ENCODE results near the gene CCIN.
"Not testable (repeated sequence)": the region's sequence is repeated elsewhere in the genome, so short reads cannot be mapped to it uniquely, and the experiment has no call there.

The CCIN gene

GRCh38 chr9:36158917-36159316 lies 10.3 kb upstream of the CCIN start:
- no peaks in the 10 kb centered on the region for H3K27me3 ChIP-seq (ENCODE audit: control insufficient read depth, insufficient read depth, low read length)
- no peak for DNase-seq (ENCODE audit: low read depth, low spot score)
- H3K4me3 ChIP-seq (ENCODE audit: low read length), result no peak overlapping the region
- H3K27ac ChIP-seq (ENCODE audit: low read length), result no peak overlapping the region
- WGBS (ENCODE audit: insufficient coverage, insufficient read length), result no CpG with 5 or more reads among the region's 7 CpGs
- H3K36me3 ChIP-seq (ENCODE audit: control insufficient read depth, insufficient read depth, low read length), result no peaks in the 10 kb centered on the region
- peaks cover 7% of the 10 kb centered on the region for H3K4me1 ChIP-seq (ENCODE audit: control insufficient read depth, insufficient read depth, low read length)
- no peaks in the 10 kb centered on the region; the same call in 1 of the 2 replicates for H3K9me3 ChIP-seq (ENCODE audit: control insufficient read depth, insufficient read depth, low read length)

GRCh38 chr9:36159509-36159908 lies 9.7 kb upstream of the CCIN start:
- not testable (repeated sequence) for H3K36me3 ChIP-seq (ENCODE audit: control insufficient read depth, insufficient read depth, low read length); H3K27me3 ChIP-seq (ENCODE audit: control insufficient read depth, insufficient read depth, low read length); H3K9me3 ChIP-seq (ENCODE audit: control insufficient read depth, insufficient read depth, low read length); H3K4me1 ChIP-seq (ENCODE audit: control insufficient read depth, insufficient read depth, low read length); H3K4me3 ChIP-seq (ENCODE audit: low read length); DNase-seq (ENCODE audit: low read depth, low spot score); H3K27ac ChIP-seq (ENCODE audit: low read length)
- WGBS (ENCODE audit: insufficient coverage, insufficient read length), result no CpG with 5 or more reads among the region's 4 CpGs

- not testable (repeated sequence) for H3K9me3 ChIP-seq (ENCODE audit: control insufficient read depth, insufficient read depth, low read length); H3K27me3 ChIP-seq (ENCODE audit: control insufficient read depth, insufficient read depth, low read length); H3K4me3 ChIP-seq (ENCODE audit: low read length); DNase-seq (ENCODE audit: low read depth, low spot score); H3K27ac ChIP-seq (ENCODE audit: low read length); H3K36me3 ChIP-seq (ENCODE audit: control insufficient read depth, insufficient read depth, low read length)
- WGBS (ENCODE audit: insufficient coverage, insufficient read length), result no CpG with 5 or more reads among the region's 11 CpGs
- peaks cover 10% of the 10 kb centered on the region for H3K4me1 ChIP-seq (ENCODE audit: control insufficient read depth, insufficient read depth, low read length)
Observed at GRCh38 chr9:36160126-36160525, 9.1 kb upstream of the CCIN start.

GRCh38 chr9:36161187-36161586 lies 8.0 kb upstream of the CCIN start:
- no peaks in the 10 kb centered on the region for H3K27me3 ChIP-seq (ENCODE audit: control insufficient read depth, insufficient read depth, low read length)
- H3K27ac ChIP-seq (ENCODE audit: low read length), result no peak overlapping the region
- no CpG with 5 or more reads among the region's 2 CpGs for WGBS (ENCODE audit: insufficient coverage, insufficient read length)
- no peaks in the 10 kb centered on the region; the same call in 1 of the 2 replicates for H3K9me3 ChIP-seq (ENCODE audit: control insufficient read depth, insufficient read depth, low read length)
- DNase-seq (ENCODE audit: low read depth, low spot score), result no peak
- peaks cover 10% of the 10 kb centered on the region for H3K4me1 ChIP-seq (ENCODE audit: control insufficient read depth, insufficient read depth, low read length)
- no peak overlapping the region for H3K4me3 ChIP-seq (ENCODE audit: low read length)
- H3K36me3 ChIP-seq (ENCODE audit: control insufficient read depth, insufficient read depth, low read length), result no peaks in the 10 kb centered on the region

GRCh38 chr9:36162211-36162738 lies 6.9 kb upstream of the CCIN start:
- Histone ChIP-seq H3K9me3 (ENCODE audit: control insufficient read depth, insufficient read depth, low read length) (no peaks in the 10 kb centered on the region), H3K4me3 (ENCODE audit: low read length) (no peak overlapping the region), H3K27me3 (ENCODE audit: control insufficient read depth, insufficient read depth, low read length) (no peaks in the 10 kb centered on the region), H3K4me1 (ENCODE audit: control insufficient read depth, insufficient read depth, low read length) (peaks cover 10% of the 10 kb centered on the region), H3K27ac (ENCODE audit: low read length) (peak overlapping the region; percentile 8), H3K36me3 (ENCODE audit: control insufficient read depth, insufficient read depth, low read length) (no peaks in the 10 kb centered on the region)
- no peak for DNase-seq (ENCODE audit: low read depth, low spot score)
- no CpG with 5 or more reads among the region's 17 CpGs for WGBS (ENCODE audit: insufficient coverage, insufficient read length)

GRCh38 chr9:36163049-36163785 lies 6.0 kb upstream of the CCIN start:
- Histone ChIP-seq H3K4me3 (ENCODE audit: low read length) (no peak overlapping the region), H3K9me3 (ENCODE audit: control insufficient read depth, insufficient read depth, low read length) (no peaks in the 10 kb centered on the region), H3K36me3 (ENCODE audit: control insufficient read depth, insufficient read depth, low read length) (no peaks in the 10 kb centered on the region), H3K4me1 (ENCODE audit: control insufficient read depth, insufficient read depth, low read length) (peaks cover 10% of the 10 kb centered on the region), H3K27ac (ENCODE audit: low read length) (no peak overlapping the region), H3K27me3 (ENCODE audit: control insufficient read depth, insufficient read depth, low read length) (no peaks in the 10 kb centered on the region)
- DNase-seq (ENCODE audit: low read depth, low spot score), result peak; percentile 79
- WGBS (ENCODE audit: insufficient coverage, insufficient read length), result no CpG with 5 or more reads among the region's 9 CpGs

- H3K4me1 ChIP-seq (ENCODE audit: control insufficient read depth, insufficient read depth, low read length), result peaks cover 10% of the 10 kb centered on the region
- H3K9me3 ChIP-seq (ENCODE audit: control insufficient read depth, insufficient read depth, low read length), result no peaks in the 10 kb centered on the region
- WGBS (ENCODE audit: insufficient coverage, insufficient read length), result no CpG with 5 or more reads among the region's 4 CpGs
- H3K27me3 ChIP-seq (ENCODE audit: control insufficient read depth, insufficient read depth, low read length), result no peaks in the 10 kb centered on the region
- no peak for DNase-seq (ENCODE audit: low read depth, low spot score)
- H3K36me3 ChIP-seq (ENCODE audit: control insufficient read depth, insufficient read depth, low read length), result no peaks in the 10 kb centered on the region
- no peak overlapping the region for H3K27ac ChIP-seq (ENCODE audit: low read length)
- H3K4me3 ChIP-seq (ENCODE audit: low read length), result no peak overlapping the region
Observed at GRCh38 chr9:36163786-36164170, 5.4 kb upstream of the CCIN start.

- WGBS (ENCODE audit: insufficient coverage, insufficient read length), result no CpG with 5 or more reads among the region's 6 CpGs
- no peak for DNase-seq (ENCODE audit: low read depth, low spot score)
- no peak overlapping the region for H3K27ac ChIP-seq (ENCODE audit: low read length)
Observed at GRCh38 chr9:36164372-36164771, 4.8 kb upstream of the CCIN start.

GRCh38 chr9:36164989-36165388 lies 4.2 kb upstream of the CCIN start:
- Histone ChIP-seq H3K36me3 (ENCODE audit: control insufficient read depth, insufficient read depth, low read length) (no peaks in the 10 kb centered on the region), H3K4me3 (ENCODE audit: low read length) (no peak overlapping the region), H3K9me3 (ENCODE audit: control insufficient read depth, insufficient read depth, low read length) (no peaks in the 10 kb centered on the region), H3K27ac (ENCODE audit: low read length) (no peak overlapping the region), H3K4me1 (ENCODE audit: control insufficient read depth, insufficient read depth, low read length) (peaks cover 10% of the 10 kb centered on the region), H3K27me3 (ENCODE audit: control insufficient read depth, insufficient read depth, low read length) (no peaks in the 10 kb centered on the region)
- DNase-seq (ENCODE audit: low read depth, low spot score), result no peak
- no CpG with 5 or more reads among the region's 3 CpGs for WGBS (ENCODE audit: insufficient coverage, insufficient read length)

More at GRCh38 chr9:36164372-36164771, 4.8 kb upstream of the CCIN start:
- Histone ChIP-seq H3K9me3 (ENCODE audit: control insufficient read depth, insufficient read depth, low read length) (no peaks in the 10 kb centered on the region), H3K4me3 (ENCODE audit: low read length) (no peak overlapping the region), H3K27me3 (ENCODE audit: control insufficient read depth, insufficient read depth, low read length) (no peaks in the 10 kb centered on the region), H3K4me1 (ENCODE audit: control insufficient read depth, insufficient read depth, low read length) (peaks cover 10% of the 10 kb centered on the region), H3K36me3 (ENCODE audit: control insufficient read depth, insufficient read depth, low read length) (no peaks in the 10 kb centered on the region)

GRCh38 chr9:36165826-36166167 lies 3.4 kb upstream of the CCIN start:
- no CpG with 5 or more reads among the region's 12 CpGs for WGBS (ENCODE audit: insufficient coverage, insufficient read length)
- Histone ChIP-seq H3K9me3 (ENCODE audit: control insufficient read depth, insufficient read depth, low read length) (no peaks in the 10 kb centered on the region), H3K4me3 (ENCODE audit: low read length) (no peak overlapping the region), H3K27ac (ENCODE audit: low read length) (no peak overlapping the region), H3K4me1 (ENCODE audit: control insufficient read depth, insufficient read depth, low read length) (peaks cover 10% of the 10 kb centered on the region), H3K27me3 (ENCODE audit: control insufficient read depth, insufficient read depth, low read length) (no peaks in the 10 kb centered on the region), H3K36me3 (ENCODE audit: control insufficient read depth, insufficient read depth, low read length) (no peaks in the 10 kb centered on the region)
- no peak for DNase-seq (ENCODE audit: low read depth, low spot score)
